Lower lobe of right lung (tissue), 2 donors: ENCODE results near the gene NXF3. TPM values are rescaled to one million over a fixed set of nuclear protein-coding genes. Genes with fewer than 3 reads are reported as not detected.
A peak's percentile ranks its signal among the peaks of the same experiment; 100 is the strongest.

ENCODE experiments used
- ATAC-seq, 2 donors: fragments of 200-7000 bp; cut with Tn5 transposase; one replicate each; pipeline ENCODE4 v1.9.1; 2020 to 2022; ENCODE audit warnings: mild to moderate bottlenecking in 2 of 2, moderate library complexity in 2 of 2
- DNase-seq: peaks from one replicate; pipeline ENCODE4 v3.0.0-alpha.2; 2020
- H3K27ac ChIP-seq: fragments of 200-600 bp; one replicate; pipeline ENCODE4 v1.8.0; 2022
- H3K27me3 ChIP-seq: fragments of 200-600 bp; one replicate; pipeline ENCODE4 v1.8.0; 2022; ENCODE audit warnings: low read depth
- H3K36me3 ChIP-seq: fragments of 200-600 bp; one replicate; pipeline ENCODE4 v1.8.0; 2022; ENCODE audit warnings: mild to moderate bottlenecking
- H3K4me1 ChIP-seq: fragments of 200-600 bp; one replicate; pipeline ENCODE4 v1.8.0; 2022
- H3K4me3 ChIP-seq: fragments of 200-600 bp; one replicate; pipeline ENCODE4 v1.8.0; 2022; ENCODE audit warnings: mild to moderate bottlenecking
- H3K9me3 ChIP-seq: fragments of 200-600 bp; one replicate; pipeline ENCODE4 v1.8.0; 2022
- CTCF ChIP-seq: fragments of 200-600 bp; IDR thresholded peaks from one replicate; pipeline ENCODE4 v1.8.0; 2022; ENCODE audit warnings: antibody characterized with exemption, mild to moderate bottlenecking
- intact Hi-C: fragments of 100-400 bp; cut with DNase I; formaldehyde crosslinking; loops from one replicate; pipeline ENCODE4 v1.11.0; 2022
- total RNA-seq: library from RNA; stranded (reverse); fragmentation: NEBNext Ultra II Directional; extraction: Animal tissue kit (Norgen Biotek cat#: 25700); gene quantifications from one replicate; pipeline ENCODE4 v1.2.1, GENCODE V29; 2021
- donor health status: DM: no; HTN: yes; CAD: no; lungs with severe emphysema.

Gene NXF3
- total RNA-seq, 1 donor from 2014 or later, result 13.5 TPM

- DNase-seq (no peak), ATAC-seq (no peak)
- H3K36me3 ChIP-seq, result no peaks in the 10 kb centered on the region
- H3K4me1 ChIP-seq, result no peaks in the 10 kb centered on the region
- intact Hi-C loops, result no loop called here
- no peak overlapping the region for H3K27ac ChIP-seq
- H3K4me3 ChIP-seq, result no peak overlapping the region
- TF ChIP-seq CTCF, result no peak
- no peaks in the 10 kb centered on the region for H3K27me3 ChIP-seq
- H3K9me3 ChIP-seq, result no peaks in the 10 kb centered on the region
These were observed 19.5 kb downstream of the NXF3 start for GRCh38 chrX:103073467-103073866.

GRCh38 chrX:103066606-103067005 lies 26.3 kb downstream of the NXF3 start:
- no peak for DNase-seq

GRCh38 chrX:103063918-103064434 lies 29.0 kb downstream of the NXF3 start, which contains the start of gene BEX1:
BEX1 (minus strand) TSS chrX:103064171; CDS start chrX:103063274, 897 bp downstream.
- ATAC-seq, result peak in 1 of 2 donors; percentile 43
- Histone ChIP-seq H3K27me3 (no peaks in the 10 kb centered on the region), H3K4me3 (peak within 1 kb of the TSS; percentile 40), H3K4me1 (no peaks in the 10 kb centered on the region), H3K9me3 (no peaks in the 10 kb centered on the region), H3K36me3 (no peaks in the 10 kb centered on the region), H3K27ac (no peak within 1 kb of the TSS)
- DNase-seq, result peak; percentile 46
- intact Hi-C loops, result loop anchor here (10.0 kb wide), 1 partner anchor 91 kb away; no protein-coding TSS in a partner anchor
- no peak for TF ChIP-seq CTCF

More at GRCh38 chrX:103066606-103067005, 26.3 kb downstream of the NXF3 start:
- Histone ChIP-seq H3K36me3 (no peaks in the 10 kb centered on the region), H3K27ac (no peak overlapping the region), H3K9me3 (no peaks in the 10 kb centered on the region), H3K4me3 (no peak overlapping the region), H3K4me1 (no peaks in the 10 kb centered on the region), H3K27me3 (no peaks in the 10 kb centered on the region)
- no peak for TF ChIP-seq CTCF
- intact Hi-C loops, result loop anchor here (10.0 kb wide), 1 partner anchor 88 kb away; no protein-coding TSS in a partner anchor
- no peak for ATAC-seq

GRCh38 chrX:103063191-103063845 lies 29.6 kb downstream of the NXF3 start:
- DNase-seq (no peak), ATAC-seq (no peak)
- Histone ChIP-seq H3K36me3 (no peaks in the 10 kb centered on the region), H3K4me3 (peak overlapping the region; percentile 40), H3K4me1 (no peaks in the 10 kb centered on the region), H3K9me3 (no peaks in the 10 kb centered on the region), H3K27me3 (no peaks in the 10 kb centered on the region), H3K27ac (no peak overlapping the region)
- intact Hi-C loops, result loop anchor here (10.0 kb wide), 1 partner anchor 91 kb away; no protein-coding TSS in a partner anchor
- no peak for TF ChIP-seq CTCF

- no peak for DNase-seq
- TF ChIP-seq CTCF, result no peak
- no peaks in the 10 kb centered on the region for H3K36me3 ChIP-seq
- no peaks in the 10 kb centered on the region for H3K4me1 ChIP-seq
- intact Hi-C loops, result loop anchor here (10.0 kb wide), 1 partner anchor 93 kb away; no protein-coding TSS in a partner anchor
- no peak overlapping the region for H3K27ac ChIP-seq
- H3K9me3 ChIP-seq, result no peaks in the 10 kb centered on the region
- ATAC-seq, result no peak
- H3K4me3 ChIP-seq, result no peak overlapping the region
- H3K27me3 ChIP-seq, result no peaks in the 10 kb centered on the region
These were observed 31.5 kb downstream of the NXF3 start for GRCh38 chrX:103061486-103061885.
